Breast epithelium (tissue), 4 donors: ENCODE data around the gene GJB4. TPM values are rescaled to one million over a fixed set of nuclear protein-coding genes. Genes with fewer than 3 reads are reported as not detected.

Experiments
- DNase-seq, 2 donors: peaks; one replicate each; pipeline ENCODE4 v3.0.0-alpha.2; 2019; ENCODE audit warnings: low spot score in 2 of 2
- H3K27ac ChIP-seq, 2 donors: fragments of 200-600 bp; sonication (generic) in 1 of 2; one replicate each; pipeline ENCODE4 v1.5.1; 2016 to 2019; ENCODE audit warnings: mild to moderate bottlenecking in 1 of 2
- H3K27me3 ChIP-seq, 2 donors: fragments of 200-600 bp; sonication (generic) in 1 of 2; one replicate each; pipeline versions ENCODE4 v1.5.1 to v1.6.0; 2017 to 2019; ENCODE audit warnings: control low read depth in 1 of 2, mild to moderate bottlenecking in 1 of 2
- H3K36me3 ChIP-seq: fragments of 200-600 bp; one replicate; pipeline ENCODE4 v1.5.1; 2019
- H3K4me1 ChIP-seq, 2 donors: fragments of 200-600 bp; sonication (generic); one replicate each; pipeline ENCODE4 v1.5.1; 2016 to 2019; ENCODE audit warnings: control low read depth in 1 of 2
- H3K4me3 ChIP-seq, 3 donors: fragments of 200-600 bp; sonication (generic); 1 replicate in 2 of 3; 2 replicates in 1 of 3; pipeline ENCODE4 v1.5.1; 2016 to 2019; ENCODE audit warnings: mild to moderate bottlenecking in 3 of 3, moderate library complexity in 2 of 3
- H3K9me3 ChIP-seq, 2 donors: fragments of 200-600 bp; sonication (generic) in 1 of 2; one replicate each; pipeline ENCODE4 v1.5.1; 2016 to 2019; ENCODE audit warnings: control low read depth in 1 of 2
- CTCF ChIP-seq, 3 donors: fragments of 450-650 bp; IDR thresholded peaks; one replicate each; pipeline ENCODE4 v1.5.1; 2016 to 2017; ENCODE audit warnings: antibody characterized with exemption in 3 of 3, mild to moderate bottlenecking in 3 of 3, moderate library complexity in 3 of 3
- POLR2A ChIP-seq: fragments of 450-650 bp; IDR thresholded peaks from one replicate; pipeline ENCODE4 v1.6.1; 2016; ENCODE audit warnings: antibody characterized with exemption, mild to moderate bottlenecking, moderate library complexity
- POLR2AphosphoS5 ChIP-seq, 3 donors: sonication (generic); formaldehyde crosslinking; IDR thresholded peaks; one replicate each; pipeline ENCODE4 v1.6.1; 2017; ENCODE audit warnings: antibody characterized with exemption in 3 of 3
- intact Hi-C: fragments of 100-400 bp; cut with DNase I; formaldehyde crosslinking; loops from one replicate; pipeline ENCODE4 v1.15.1; 2023; ENCODE audit warnings: low total_unique reads
- total RNA-seq, 3 donors: library from RNA; depleted of rRNA; stranded (reverse); fragments of >200 nt; gene quantifications; one replicate each; pipeline ENCODE4 v1.1.0, GENCODE V29; 2016

The GJB4 gene
- total RNA-seq, 3 donors from 2014 or later, result 0.15 TPM; not detected in 2

GRCh38 chr1:34761776-34762307 is 2.3 kb downstream of the GJB4 start:
- H3K4me1 ChIP-seq, result no peaks in the 10 kb centered on the region
- intact Hi-C loops, result no loop called here
- no peak for DNase-seq
- H3K9me3 ChIP-seq, result no peaks in the 10 kb centered on the region
- no peak overlapping the region for H3K27ac ChIP-seq
- H3K27me3 ChIP-seq, result no peaks in the 10 kb centered on the region
- no peak overlapping the region for H3K4me3 ChIP-seq
- no peak for TF ChIP-seq CTCF (IDR thresholded peaks at IDR 0.05)
- no peak for TF ChIP-seq POLR2A
- TF ChIP-seq POLR2AphosphoS5 (IDR thresholded peaks at IDR 0.05), result no peak
- no peaks in the 10 kb centered on the region for H3K36me3 ChIP-seq

GRCh38 chr1:34762474-34763141 is 3.1 kb downstream of the GJB4 start:
- Histone ChIP-seq H3K27me3 (no peaks in the 10 kb centered on the region), H3K4me1 (no peaks in the 10 kb centered on the region), H3K9me3 (no peaks in the 10 kb centered on the region), H3K27ac (no peak overlapping the region), H3K4me3 (no peak overlapping the region), H3K36me3 (no peaks in the 10 kb centered on the region)
- intact Hi-C loops, result no loop called here
- no peak for TF ChIP-seq POLR2AphosphoS5 (IDR thresholded peaks at IDR 0.05)
- TF ChIP-seq POLR2A, result no peak
- no peak for TF ChIP-seq CTCF (IDR thresholded peaks at IDR 0.05)
- DNase-seq, result no peak

GRCh38 chr1:34763142-34763781 is 3.7 kb downstream of the GJB4 start:
- Histone ChIP-seq H3K9me3 (no peaks in the 10 kb centered on the region), H3K36me3 (no peaks in the 10 kb centered on the region), H3K27ac (no peak overlapping the region), H3K27me3 (no peaks in the 10 kb centered on the region), H3K4me3 (no peak overlapping the region), H3K4me1 (no peaks in the 10 kb centered on the region)
- TF ChIP-seq CTCF (IDR thresholded peaks at IDR 0.05), result no peak
- TF ChIP-seq POLR2A, result no peak
- no peak for TF ChIP-seq POLR2AphosphoS5 (IDR thresholded peaks at IDR 0.05)
- no peak for DNase-seq
- intact Hi-C loops, result no loop called here

DNA sequence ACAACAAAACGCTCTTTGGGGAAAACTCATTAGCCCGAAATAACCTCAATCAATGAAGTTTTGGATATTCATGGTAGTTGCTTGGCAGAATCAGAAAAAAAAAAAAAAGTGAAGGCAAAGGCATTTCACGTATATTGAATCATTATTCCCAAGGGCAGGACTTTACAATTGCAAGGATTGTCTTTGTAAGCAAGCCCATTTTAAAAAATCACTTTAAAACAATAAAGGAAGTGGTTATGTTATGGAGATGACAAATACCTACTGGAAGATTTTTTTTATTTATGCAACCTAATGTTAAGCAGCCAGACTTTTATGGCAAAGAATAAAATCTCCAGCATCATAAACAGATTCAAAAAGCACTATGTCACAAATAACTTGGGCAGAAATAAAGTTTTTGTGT is 9.3 kb downstream of the GJB4 start:
- no peaks in the 10 kb centered on the region for H3K4me1 ChIP-seq
- no peak for DNase-seq
- TF ChIP-seq POLR2A, result no peak
- no peak for TF ChIP-seq CTCF (IDR thresholded peaks at IDR 0.05)
- no peak for TF ChIP-seq POLR2AphosphoS5 (IDR thresholded peaks at IDR 0.05)
- intact Hi-C loops, result no loop called here
- no peak overlapping the region for H3K27ac ChIP-seq
- H3K36me3 ChIP-seq, result no peaks in the 10 kb centered on the region
- H3K9me3 ChIP-seq, result no peaks in the 10 kb centered on the region
- H3K27me3 ChIP-seq, result no peaks in the 10 kb centered on the region
- no peak overlapping the region for H3K4me3 ChIP-seq

DNA sequence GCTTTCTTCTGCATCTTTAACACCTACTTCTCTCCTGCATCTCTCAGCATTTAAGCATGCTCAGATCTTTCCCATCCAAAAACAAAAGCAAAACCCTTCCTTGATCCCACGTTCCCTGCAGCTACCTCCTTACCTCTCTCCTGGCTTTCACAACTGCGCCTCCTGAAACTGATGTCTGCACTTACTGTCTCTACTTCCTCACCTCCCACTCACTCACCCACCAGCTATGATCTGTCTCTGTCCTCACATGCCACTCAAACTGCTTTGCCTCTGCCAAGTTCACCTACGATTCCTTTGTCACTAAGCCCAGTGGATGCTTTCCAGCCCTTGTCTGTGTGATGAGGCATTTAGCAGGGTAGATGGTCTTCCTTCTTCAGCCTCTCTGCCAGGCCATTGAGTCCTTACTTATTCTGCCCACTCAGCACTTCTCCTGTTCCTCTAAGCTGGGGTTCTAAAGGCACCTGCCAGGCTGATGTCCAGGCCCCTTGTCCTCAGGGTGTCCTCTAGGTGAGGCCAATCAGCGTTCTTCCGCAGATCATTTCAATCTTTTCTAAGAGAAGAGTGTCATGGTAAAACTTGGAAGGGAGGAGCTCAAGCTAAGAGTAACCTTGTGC is 11.5 kb downstream of the GJB4 start:
- no peak overlapping the region for H3K27ac ChIP-seq
- no peaks in the 10 kb centered on the region for H3K36me3 ChIP-seq
- no peaks in the 10 kb centered on the region for H3K27me3 ChIP-seq
- no peak for DNase-seq
- no peaks in the 10 kb centered on the region for H3K9me3 ChIP-seq
- TF ChIP-seq POLR2A (no peak), POLR2AphosphoS5 (IDR thresholded peaks at IDR 0.05) (no peak), CTCF (IDR thresholded peaks at IDR 0.05) (no peak)
- H3K4me1 ChIP-seq, result no peaks in the 10 kb centered on the region
- intact Hi-C loops, result no loop called here
- no peak overlapping the region for H3K4me3 ChIP-seq
